Measurements from ENCODE around the gene TAS2R41.
"Not testable (repeated sequence)": the region's sequence is repeated elsewhere in the genome, so short reads cannot be mapped to it uniquely, and the experiment has no call there.

The TAS2R41 gene

GRCh38 chr7:143485500-143485899, 7.8 kb downstream of the TAS2R41 start:
- H3K9ac ChIP-seq (ENCODE audit: low read length): no peak overlapping the region
- H3K4me3 ChIP-seq (ENCODE audit: low read length): no peak overlapping the region
- no peaks in the 10 kb centered on the region for H3K36me3 ChIP-seq (ENCODE audit: control insufficient read depth, insufficient read depth, low read length)
- no peaks in the 10 kb centered on the region for H3K4me1 ChIP-seq (ENCODE audit: control insufficient read depth, insufficient read depth, low read length)
- H3K27me3 ChIP-seq (ENCODE audit: control insufficient read depth, insufficient read depth, low read length): no peaks in the 10 kb centered on the region
- H3K9me3 ChIP-seq (ENCODE audit: control insufficient read depth, low read length): no peaks in the 10 kb centered on the region

GRCh38 chr7:143486266-143486665, 8.6 kb downstream of the TAS2R41 start:
- H3K27me3 ChIP-seq (ENCODE audit: control insufficient read depth, insufficient read depth, low read length); H3K4me1 ChIP-seq (ENCODE audit: control insufficient read depth, insufficient read depth, low read length); H3K9ac ChIP-seq (ENCODE audit: low read length); H3K36me3 ChIP-seq (ENCODE audit: control insufficient read depth, insufficient read depth, low read length); H3K9me3 ChIP-seq (ENCODE audit: control insufficient read depth, low read length); H3K4me3 ChIP-seq (ENCODE audit: low read length): not testable (repeated sequence)

- Histone ChIP-seq H3K36me3 (ENCODE audit: control insufficient read depth, insufficient read depth, low read length) (no peaks in the 10 kb centered on the region), H3K4me1 (ENCODE audit: control insufficient read depth, insufficient read depth, low read length) (no peaks in the 10 kb centered on the region), H3K9me3 (ENCODE audit: control insufficient read depth, low read length) (no peaks in the 10 kb centered on the region), H3K27me3 (ENCODE audit: control insufficient read depth, insufficient read depth, low read length) (no peaks in the 10 kb centered on the region), H3K4me3 (ENCODE audit: low read length) (no peak overlapping the region), H3K9ac (ENCODE audit: low read length) (no peak overlapping the region)
These were observed 9.4 kb downstream of the TAS2R41 start for GRCh38 chr7:143487061-143487460.

- Histone ChIP-seq H3K9ac (ENCODE audit: low read length) (no peak overlapping the region), H3K4me1 (ENCODE audit: control insufficient read depth, insufficient read depth, low read length) (no peaks in the 10 kb centered on the region), H3K27me3 (ENCODE audit: control insufficient read depth, insufficient read depth, low read length) (no peaks in the 10 kb centered on the region), H3K9me3 (ENCODE audit: control insufficient read depth, low read length) (no peaks in the 10 kb centered on the region), H3K4me3 (ENCODE audit: low read length) (no peak overlapping the region), H3K36me3 (ENCODE audit: control insufficient read depth, insufficient read depth, low read length) (no peaks in the 10 kb centered on the region)
These were observed 9.9 kb downstream of the TAS2R41 start for GRCh38 chr7:143487566-143487965.

DNA sequence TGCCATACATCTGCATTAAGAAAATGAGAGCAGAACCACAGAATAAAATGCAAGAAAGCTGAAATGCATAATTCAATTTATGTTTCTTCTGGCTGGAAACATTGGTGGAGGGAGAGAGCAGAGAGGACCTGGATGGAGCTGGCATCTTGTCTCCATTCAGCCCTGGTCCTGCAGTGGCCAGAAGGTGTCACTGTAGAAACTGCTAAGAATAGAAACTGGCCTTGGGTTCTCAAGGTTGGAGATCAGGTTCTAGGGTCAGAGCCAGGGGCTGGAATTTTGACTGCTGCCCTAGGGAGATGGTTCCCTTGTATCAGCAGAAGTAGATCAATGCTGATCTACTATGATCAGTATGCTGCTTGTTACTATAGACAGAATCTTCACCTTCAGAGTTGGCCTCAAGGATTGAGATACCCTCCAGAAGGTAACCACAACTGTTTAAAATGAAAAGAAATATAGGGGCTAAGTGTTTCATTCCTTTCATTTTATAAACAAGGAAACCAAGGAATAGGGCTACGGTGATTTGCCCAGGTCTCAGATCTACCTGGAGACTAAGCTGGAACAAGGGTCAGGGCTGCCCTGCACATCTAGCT, 13.1 kb downstream of the TAS2R41 start:
- no peaks in the 10 kb centered on the region for H3K4me1 ChIP-seq (ENCODE audit: control insufficient read depth, insufficient read depth, low read length)
- H3K27me3 ChIP-seq (ENCODE audit: control insufficient read depth, insufficient read depth, low read length): no peaks in the 10 kb centered on the region
- no peak overlapping the region for H3K4me3 ChIP-seq (ENCODE audit: low read length)
- H3K9ac ChIP-seq (ENCODE audit: low read length): no peak overlapping the region
- no peaks in the 10 kb centered on the region for H3K9me3 ChIP-seq (ENCODE audit: control insufficient read depth, low read length)
- no peaks in the 10 kb centered on the region for H3K36me3 ChIP-seq (ENCODE audit: control insufficient read depth, insufficient read depth, low read length)

DNA sequence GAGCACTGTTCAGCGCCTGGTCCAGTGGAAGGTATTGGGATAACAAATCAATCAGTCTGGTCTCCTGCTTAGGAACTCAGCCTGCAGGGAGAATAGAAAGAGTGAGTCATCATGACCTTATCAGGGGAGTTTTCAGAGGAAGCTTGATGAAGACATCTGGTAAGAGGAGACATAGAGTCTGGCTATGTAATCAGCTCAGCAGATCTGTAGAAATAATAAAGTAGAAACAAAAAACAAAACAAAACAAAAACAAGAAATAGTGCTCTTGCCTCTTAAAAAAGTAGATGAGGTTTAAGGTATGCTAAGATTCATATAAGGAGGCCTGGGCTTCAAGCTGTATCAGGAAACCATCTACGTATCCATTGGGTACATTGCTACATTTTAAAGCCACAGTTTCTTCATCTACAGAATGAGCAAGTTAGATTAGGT, 14.4 kb downstream of the TAS2R41 start:
- no peaks in the 10 kb centered on the region for H3K9me3 ChIP-seq (ENCODE audit: control insufficient read depth, low read length)
- no peak overlapping the region for H3K4me3 ChIP-seq (ENCODE audit: low read length)
- H3K36me3 ChIP-seq (ENCODE audit: control insufficient read depth, insufficient read depth, low read length): no peaks in the 10 kb centered on the region
- H3K4me1 ChIP-seq (ENCODE audit: control insufficient read depth, insufficient read depth, low read length): no peaks in the 10 kb centered on the region
- no peak overlapping the region for H3K9ac ChIP-seq (ENCODE audit: low read length)
- H3K27me3 ChIP-seq (ENCODE audit: control insufficient read depth, insufficient read depth, low read length): no peaks in the 10 kb centered on the region

- no peaks in the 10 kb centered on the region for H3K36me3 ChIP-seq (ENCODE audit: control insufficient read depth, insufficient read depth, low read length)
- H3K9me3 ChIP-seq (ENCODE audit: control insufficient read depth, low read length): no peaks in the 10 kb centered on the region
- H3K27me3 ChIP-seq (ENCODE audit: control insufficient read depth, insufficient read depth, low read length): no peaks in the 10 kb centered on the region
- no peak overlapping the region for H3K9ac ChIP-seq (ENCODE audit: low read length)
- no peak overlapping the region for H3K4me3 ChIP-seq (ENCODE audit: low read length)
- no peaks in the 10 kb centered on the region for H3K4me1 ChIP-seq (ENCODE audit: control insufficient read depth, insufficient read depth, low read length)
These were observed 15.4 kb downstream of the TAS2R41 start for GRCh38 chr7:143492799-143493739.

DNA sequence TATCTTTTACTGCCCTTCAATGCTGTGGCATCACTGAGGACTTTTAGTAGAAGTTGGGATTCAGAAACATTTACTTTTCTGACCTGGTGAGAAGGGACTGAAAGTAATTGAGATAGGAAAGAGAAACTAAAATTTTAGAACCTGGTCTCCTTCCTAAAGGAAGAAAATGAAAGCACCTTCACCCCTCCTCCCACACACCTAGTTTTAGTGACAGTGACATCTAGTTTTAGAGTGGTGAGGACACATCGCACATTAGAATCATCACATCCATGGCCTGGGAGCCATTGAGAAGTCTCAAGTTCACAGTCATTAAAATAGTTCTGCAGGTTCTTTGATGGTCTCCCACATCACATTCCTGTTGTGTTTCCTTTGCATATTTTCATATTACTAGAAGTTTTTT, 16.1 kb downstream of the TAS2R41 start:
- Histone ChIP-seq H3K9ac (ENCODE audit: low read length) (no peak overlapping the region), H3K4me1 (ENCODE audit: control insufficient read depth, insufficient read depth, low read length) (no peaks in the 10 kb centered on the region), H3K36me3 (ENCODE audit: control insufficient read depth, insufficient read depth, low read length) (no peaks in the 10 kb centered on the region), H3K4me3 (ENCODE audit: low read length) (no peak overlapping the region), H3K9me3 (ENCODE audit: control insufficient read depth, low read length) (no peaks in the 10 kb centered on the region), H3K27me3 (ENCODE audit: control insufficient read depth, insufficient read depth, low read length) (no peaks in the 10 kb centered on the region)

GRCh38 chr7:143494622-143495021, 16.9 kb downstream of the TAS2R41 start:
- H3K27me3 ChIP-seq (ENCODE audit: control insufficient read depth, insufficient read depth, low read length): no peaks in the 10 kb centered on the region
- no peaks in the 10 kb centered on the region for H3K36me3 ChIP-seq (ENCODE audit: control insufficient read depth, insufficient read depth, low read length)
- peaks cover 4% of the 10 kb centered on the region for H3K4me1 ChIP-seq (ENCODE audit: control insufficient read depth, insufficient read depth, low read length)
- no peak overlapping the region for H3K9ac ChIP-seq (ENCODE audit: low read length)
- H3K4me3 ChIP-seq (ENCODE audit: low read length): no peak overlapping the region
- no peaks in the 10 kb centered on the region for H3K9me3 ChIP-seq (ENCODE audit: control insufficient read depth, low read length)

DNA sequence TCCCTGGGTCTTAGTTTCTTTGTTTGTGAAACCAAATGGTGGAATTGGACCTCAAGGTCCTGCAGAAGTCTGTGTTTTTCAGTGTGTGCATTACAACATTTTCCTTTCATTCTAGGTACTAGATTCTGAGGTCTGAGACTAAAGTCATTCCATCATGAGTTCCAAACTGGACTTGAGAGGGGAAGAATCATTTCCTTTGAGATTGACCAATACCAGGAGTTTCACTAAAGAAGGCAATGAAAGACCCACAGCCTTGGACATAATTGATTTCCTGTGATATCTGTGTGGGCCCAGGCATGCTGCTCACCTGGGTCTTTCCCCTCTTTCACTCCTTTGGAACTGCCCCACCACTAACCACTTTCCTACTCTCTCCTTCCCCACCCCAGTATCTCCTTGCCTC, 18.2 kb downstream of the TAS2R41 start:
- Histone ChIP-seq H3K9ac (ENCODE audit: low read length) (no peak overlapping the region), H3K9me3 (ENCODE audit: control insufficient read depth, low read length) (no peaks in the 10 kb centered on the region), H3K4me3 (ENCODE audit: low read length) (no peak overlapping the region), H3K4me1 (ENCODE audit: control insufficient read depth, insufficient read depth, low read length) (peaks cover 7% of the 10 kb centered on the region), H3K36me3 (ENCODE audit: control insufficient read depth, insufficient read depth, low read length) (no peaks in the 10 kb centered on the region), H3K27me3 (ENCODE audit: control insufficient read depth, insufficient read depth, low read length) (no peaks in the 10 kb centered on the region)

- Histone ChIP-seq H3K4me1 (ENCODE audit: control insufficient read depth, insufficient read depth, low read length) (peaks cover 7% of the 10 kb centered on the region), H3K9ac (ENCODE audit: low read length) (no peak overlapping the region), H3K27me3 (ENCODE audit: control insufficient read depth, insufficient read depth, low read length) (no peaks in the 10 kb centered on the region), H3K9me3 (ENCODE audit: control insufficient read depth, low read length) (no peaks in the 10 kb centered on the region), H3K36me3 (ENCODE audit: control insufficient read depth, insufficient read depth, low read length) (no peaks in the 10 kb centered on the region), H3K4me3 (ENCODE audit: low read length) (no peak overlapping the region)
These were observed 18.6 kb downstream of the TAS2R41 start for GRCh38 chr7:143496263-143496662.

- Histone ChIP-seq H3K4me3 (ENCODE audit: low read length) (no peak overlapping the region), H3K9ac (ENCODE audit: low read length) (no peak overlapping the region), H3K4me1 (ENCODE audit: control insufficient read depth, insufficient read depth, low read length) (peaks cover 7% of the 10 kb centered on the region), H3K27me3 (ENCODE audit: control insufficient read depth, insufficient read depth, low read length) (no peaks in the 10 kb centered on the region), H3K36me3 (ENCODE audit: control insufficient read depth, insufficient read depth, low read length) (no peaks in the 10 kb centered on the region), H3K9me3 (ENCODE audit: control insufficient read depth, low read length) (no peaks in the 10 kb centered on the region)
These were observed 19.5 kb downstream of the TAS2R41 start for GRCh38 chr7:143497008-143497795.

Measured in mucosa of stomach (tissue), 1 donor.